SK-N-SH treated with all-trans-retinoic acid at 6 μM for 48 hours (cell line): ENCODE data around the gene CRHR1.

ENCODE experiments used
- ARNTL ChIP-seq: fragments of 450-650 bp; formaldehyde crosslinking; IDR thresholded peaks from 2 replicates; pipeline ENCODE4 v1.5.0; 2020; ENCODE audit warnings: low read depth, mild to moderate bottlenecking, moderate library complexity, borderline replicate concordance
- SNAI2 ChIP-seq: fragments of 250-450 bp; sonication (Bioruptor Pico); IDR thresholded peaks from 2 replicates; pipeline ENCODE4 v1.5.0; 2020; ENCODE audit warnings: mild to moderate bottlenecking, moderate library complexity

DNA sequence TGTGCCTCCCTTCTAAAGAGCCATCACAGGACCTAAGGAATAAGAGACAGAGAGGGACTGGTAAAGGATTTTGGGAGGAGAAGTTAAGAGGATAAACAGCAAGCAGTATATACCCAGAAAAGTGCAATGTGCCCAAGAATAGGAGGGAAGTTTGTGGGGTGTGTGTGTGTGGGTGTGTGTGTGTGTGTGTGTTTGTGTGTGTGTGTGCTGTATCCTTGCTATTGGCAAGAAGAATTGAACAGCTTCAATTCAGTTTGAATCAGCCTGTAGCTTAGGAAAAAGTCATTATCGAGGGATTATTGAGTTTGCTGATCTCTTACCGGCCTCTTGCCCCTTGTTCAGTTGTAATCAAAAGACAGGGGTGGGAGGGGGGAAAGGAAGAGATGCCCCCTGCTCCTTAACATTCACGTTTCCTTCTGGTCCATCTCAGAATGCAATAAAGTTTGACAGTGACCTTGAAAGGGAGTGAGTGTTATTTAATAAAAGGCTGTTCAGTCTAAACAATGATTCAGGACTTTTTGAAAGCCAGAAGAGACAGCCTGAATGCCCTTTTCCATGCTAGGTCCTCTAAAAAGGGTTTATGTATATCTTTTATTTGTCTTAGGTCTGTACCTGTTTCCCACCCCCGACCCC is 86.3 kb downstream of the CRHR1 start:
- TF ChIP-seq ARNTL (CRISPR knock-in tag) = no peak
- no peak for TF ChIP-seq SNAI2
